K562 (cell line): ENCODE data around the gene EIF5. TPM values are rescaled to one million over a fixed set of nuclear protein-coding genes. Genes with fewer than 3 reads are reported as not detected.

ENCODE experiments used
- ATAC-seq: fragments of 200-7000 bp; cut with Tn5 transposase; 3 replicates; pipeline ENCODE4 v1.9.1; 2020; ENCODE audit warnings: moderate library complexity
- BruUV-seq: library from RNA; stranded (reverse); fragments of 400-500 nt; replicated peaks from 2 replicates; lab custom pipeline; 2021; lab: Mats Ljungman, UMichigan
- CTCF ChIA-PET: fragments of 300-600 bp; formaldehyde crosslinking; extraction: SDS; loops from one replicate; lab custom pipeline; 2021; ENCODE audit warnings: low intra/inter-chr PET ratio; lab: Yijun Ruan, JAX
- POLR2A ChIA-PET: fragments of 300-600, 350-650 bp; sonication (Branson Sonifier 250); formaldehyde crosslinking; extraction: SDS; loops from one replicate; lab custom pipeline; 2021; ENCODE audit warnings: antibody characterized with exemption, inconsistent platforms; lab: Yijun Ruan, JAX
- DNase-seq, 4 experiments: peaks; one replicate each; pipeline versions ENCODE4 v3.0.0 to v3.0.0-alpha.2; 2011 to 2018; ENCODE audit warnings: low spot score in 3 of 4, mixed read lengths in 3 of 4; ENCODE audit errors: extremely low read depth in 1 of 4
- FAIRE-seq: peaks from 2 replicates; lab custom pipeline; 2011; peaks lifted over from hg19 to GRCh38; lab: Jason Lieb, UNC
- H2AFZ ChIP-seq: 2 replicates; pipeline ENCODE4 v1.6.0; 2011; ENCODE audit warnings: low read depth, low read length, control low read depth, inconsistent platforms
- H3K27ac ChIP-seq: fragments of 200-600 bp; 3 replicates; pipeline ENCODE4 v1.8.0; 2011; ENCODE audit warnings: low read depth, mild to moderate bottlenecking, control low read depth, inconsistent platforms, low read length, moderate library complexity, mixed read lengths; ENCODE audit errors: extremely low read depth
- H3K27me3 ChIP-seq, 2 experiments: fragments of 300-600 bp in 1 of 2; 2 replicates in 1 of 2; 3 replicates in 1 of 2; pipeline versions ENCODE4 v1.6.0 to v1.8.0; 2011; ENCODE audit warnings: inconsistent platforms in 2 of 2, low read length in 2 of 2, mild to moderate bottlenecking in 1 of 2, mixed read lengths in 1 of 2, moderate library complexity in 1 of 2; ENCODE audit not compliant: control insufficient read depth in 2 of 2, insufficient read depth in 2 of 2
- H3K36me3 ChIP-seq: fragments of 300-600 bp; 3 replicates; pipeline ENCODE4 v1.8.0; 2011; ENCODE audit warnings: mild to moderate bottlenecking, low read length, inconsistent platforms; ENCODE audit not compliant: control insufficient read depth, insufficient read depth
- H3K4me1 ChIP-seq, 2 experiments: fragments of 200-600 bp in 1 of 2; replicated peaks in 1 of 2; 2 replicates in 1 of 2; 3 replicates in 1 of 2; pipeline versions ENCODE4 v1.5.1 to v1.8.0; 2011; ENCODE audit warnings: inconsistent platforms in 2 of 2, low read length in 2 of 2, mild to moderate bottlenecking in 1 of 2, mixed read lengths in 1 of 2, moderate library complexity in 1 of 2; ENCODE audit not compliant: control insufficient read depth in 2 of 2, insufficient read depth in 2 of 2
- H3K4me2 ChIP-seq: 2 replicates; pipeline ENCODE4 v1.6.1; 2011; ENCODE audit warnings: low read length, control low read depth, inconsistent platforms, mixed read lengths; ENCODE audit not compliant: insufficient read depth
- H3K4me3 ChIP-seq: fragments of 200-600 bp; sonication (generic), shearing (Covaris generic); 2 replicates; pipeline ENCODE4 v1.5.1; 2016; ENCODE audit warnings: control low read depth, inconsistent platforms
- H3K79me2 ChIP-seq: fragments of 200-600 bp; 3 replicates; pipeline ENCODE4 v1.8.0; 2011; ENCODE audit warnings: low read length, inconsistent platforms; ENCODE audit not compliant: control insufficient read depth, insufficient read depth
- H3K9ac ChIP-seq, 2 experiments: 2 replicates each; pipeline versions ENCODE4 v1.6.0 to v1.6.1; 2011; ENCODE audit warnings: low read depth in 2 of 2, low read length in 2 of 2, control low read depth in 1 of 2, inconsistent platforms in 1 of 2, mild to moderate bottlenecking in 1 of 2, mixed read lengths in 1 of 2; ENCODE audit not compliant: insufficient read depth in 1 of 2
- H3K9me1 ChIP-seq: one replicate; pipeline ENCODE4 v1.6.0; 2011; ENCODE audit warnings: inconsistent platforms, mild to moderate bottlenecking, low read length, moderate library complexity; ENCODE audit not compliant: control insufficient read depth, insufficient read depth
- H3K9me3 ChIP-seq: replicated peaks from 2 replicates; pipeline ENCODE4 v1.5.1; 2011; ENCODE audit warnings: low read depth, low read length, inconsistent platforms; ENCODE audit not compliant: control insufficient read depth, insufficient read depth
- H4K20me1 ChIP-seq: replicated peaks from 2 replicates; pipeline ENCODE4 v1.6.1; 2011; ENCODE audit warnings: low read length, inconsistent platforms, mixed read lengths; ENCODE audit not compliant: control insufficient read depth, insufficient read depth
- ARID2 ChIP-seq: fragments of 450-650 bp; IDR thresholded peaks from 2 replicates; pipeline ENCODE4 v1.6.1; 2017; ENCODE audit warnings: antibody characterized with exemption, mild to moderate bottlenecking
- ASH1L ChIP-seq: fragments of 450-650 bp; IDR thresholded peaks from 2 replicates; pipeline ENCODE4 v1.6.1; 2018; ENCODE audit warnings: borderline replicate concordance, mild to moderate bottlenecking, low read depth; ENCODE audit not compliant: partially characterized antibody
- CTCF ChIP-seq, 3 experiments: IDR thresholded peaks in 2 of 3; conservative IDR thresholded peaks in 1 of 3; 2 replicates each; pipeline ENCODE4 v1.5.1; 2011 to 2012; ENCODE audit warnings: low read length in 3 of 3, mild to moderate bottlenecking in 3 of 3, control low read depth in 2 of 3, improper control_type of control experiment in 1 of 3, inconsistent platforms in 1 of 3, low read depth in 1 of 3, mixed read lengths in 1 of 3, moderate library complexity in 1 of 3; ENCODE audit not compliant: insufficient read depth in 2 of 3
- ETS1 ChIP-seq: conservative IDR thresholded peaks from 2 replicates; pipeline ENCODE4 v1.6.1; 2011; ENCODE audit warnings: low read depth, mild to moderate bottlenecking, low read length; ENCODE audit not compliant: control insufficient read depth
- HMBOX1 ChIP-seq: sonication (generic); IDR thresholded peaks from 2 replicates; pipeline ENCODE4 v1.6.1; 2016
- HNRNPL ChIP-seq: fragments of 200-400 bp; formaldehyde crosslinking; IDR thresholded peaks from 2 replicates; pipeline ENCODE4 v1.6.1; 2017; ENCODE audit warnings: low read depth, mild to moderate bottlenecking, low read length
- HNRNPUL1 ChIP-seq: fragments of 200-400 bp; formaldehyde crosslinking; IDR thresholded peaks from 2 replicates; pipeline ENCODE4 v1.6.1; 2017; ENCODE audit warnings: low read length
- HSF4 ChIP-seq: fragments of 250-450 bp; sonication (Bioruptor Pico); IDR thresholded peaks from 2 replicates; pipeline ENCODE4 v2.1.2; 2022; ENCODE audit warnings: mild to moderate bottlenecking, moderate library complexity, borderline replicate concordance
- JUN ChIP-seq, 2 experiments: sonication (generic) in 1 of 2; formaldehyde crosslinking in 1 of 2; IDR thresholded peaks; 2 replicates each; pipeline versions ENCODE4 v1.6.1 to v1.8.0; 2012 to 2022; ENCODE audit warnings: borderline replicate concordance in 2 of 2, mild to moderate bottlenecking in 2 of 2, improper control_type of control experiment in 1 of 2, low read depth in 1 of 2, low read length in 1 of 2, missing genetic modification reagents in 1 of 2
- JUND ChIP-seq, 2 experiments: IDR thresholded peaks; 2 replicates in 1 of 2; 3 replicates in 1 of 2; pipeline ENCODE4 v1.6.1; 2011; ENCODE audit warnings: borderline replicate concordance in 2 of 2, low read depth in 2 of 2, low read length in 2 of 2, improper control_type of control experiment in 1 of 2, missing biosample characterization in 1 of 2, missing genetic modification characterization in 1 of 2, missing genetic modification reagents in 1 of 2
- KDM4B ChIP-seq, 2 experiments: fragments of 450-650 bp in 1 of 2; sonication (generic) in 1 of 2; IDR thresholded peaks; 2 replicates each; pipeline ENCODE4 v1.6.1; 2016 to 2017; ENCODE audit warnings: borderline replicate concordance in 2 of 2, antibody characterized with exemption in 1 of 2, low read depth in 1 of 2, mild to moderate bottlenecking in 1 of 2
- NFE2L1 ChIP-seq: fragments of 450-650 bp; IDR thresholded peaks from 2 replicates; pipeline ENCODE4 v1.6.1; 2016; ENCODE audit warnings: missing genetic modification characterization, low read depth, mild to moderate bottlenecking, missing compliant biosample characterization, moderate library complexity, borderline replicate concordance
- NR0B1 ChIP-seq: fragments of 450-650 bp; IDR thresholded peaks from one replicate; pipeline ENCODE4 v1.6.1; 2018; ENCODE audit warnings: mild to moderate bottlenecking, moderate library complexity; ENCODE audit not compliant: partially characterized antibody
- in situ Hi-C: fragments of 300-500 bp; cut with MboI; formaldehyde crosslinking; loops from 4 replicates; pipeline ENCODE4 v1.15.0; 2018; ENCODE audit warnings: inconsistent platforms, mixed read lengths
- intact Hi-C: fragments of 100-400 bp; cut with micrococcal nuclease; formaldehyde crosslinking; loops from 2 replicates; pipeline ENCODE4 v1.14.2; 2022
- polyA plus RNA-seq, 8 experiments: library from polyadenylated mRNA; depleted of rRNA in 4 of 8; stranded (reverse) in 5 of 8; unstranded in 3 of 8; fragments of >200 nt; fragmentation: Nextera tagmentation in 2 of 8; fragmentation: Illumina TruSeq in 1 of 8; extraction: Ambion mirVana in 2 of 8; extraction: Trizol in 1 of 8; gene quantifications; 2 replicates each; pipeline versions ENCODE4 v1.2.1 to v1.2.3, GENCODE V29; 2011 to 2014; ENCODE audit warnings: inconsistent platforms in 1 of 8, missing spikeins in 1 of 8
- total RNA-seq, 7 experiments: library from RNA; depleted of rRNA in 6 of 7; stranded (reverse); fragments of >200 nt in 6 of 7; fragmentation: Illumina TruSeq in 2 of 7; extraction: Trizol in 2 of 7; gene quantifications; 2 replicates each; pipeline versions ENCODE4 v1.2.1 to v1.2.3, GENCODE V29; 2011 to 2021; ENCODE audit warnings: low replicate concordance in 1 of 7

EIF5 gene
- total and polyA plus RNA-seq, 9 of the 15 experiments (the other 6 are each of a cell fraction or from before 2014, with no cell fraction given), result 92.7 to 442 (median 190) TPM

GRCh38 chr14:103296007-103296406 lies 38.0 kb upstream of the EIF5 start:
- H3K9me3 ChIP-seq, result no peaks in the 10 kb centered on the region
- no peaks in the 10 kb centered on the region for H3K9me1 ChIP-seq
- intact Hi-C loops (loop anchor here (5.0 kb wide), 2 partner anchors 36 to 96 kb away; partner anchors contain the start of gene EIF5), in situ Hi-C loops (loop anchor here (5.0 to 10.0 kb wide), 2 partner anchors 91 to 191 kb away; partner anchors contain the start of gene MARK3)
- BruUV-seq, result no TSS peak
- H4K20me1 ChIP-seq, result no peaks in the 10 kb centered on the region
- FAIRE-seq, result no peak
- H3K4me3 ChIP-seq, result no peak overlapping the region
- no peak overlapping the region for H3K9ac ChIP-seq
- peak; percentile 47; the same call in 1 of the 3 replicates for ATAC-seq
- peaks cover 0 to 4% of the 10 kb centered on the region in 2 experiments; a peak in 3 of 5 replicates for H3K4me1 ChIP-seq
- no peak overlapping the region for H2AFZ ChIP-seq
- no peaks in the 10 kb centered on the region for H3K27me3 ChIP-seq
- CTCF ChIA-PET, result no interaction called here
- no peaks in the 10 kb centered on the region for H3K79me2 ChIP-seq
- no peak overlapping the region for H3K4me2 ChIP-seq
- no peaks in the 10 kb centered on the region for H3K36me3 ChIP-seq
- POLR2A ChIA-PET, result interaction anchor here (0.8 kb wide), 1 partner anchor 44 kb away, joined by 3 read pairs; no protein-coding TSS in a partner anchor
- no peak overlapping the region for H3K27ac ChIP-seq
- DNase-seq, result peak in 1 of 4 experiments; percentile 48
- TF ChIP-seq HSF4 (no peak), JUN (IDR thresholded peaks at IDR 0.05; ENCODE audit: borderline replicate concordance, low read depth, low read length) (0 out of 2 replicates have a peak, but pooled peaks have one; percentile 45), JUN (CRISPR knock-in tag; IDR thresholded peaks at IDR 0.05; ENCODE audit: borderline replicate concordance) (no peak), ASH1L (no peak), HNRNPUL1 (no peak), KDM4B (IDR thresholded peaks at IDR 0.05; ENCODE audit: borderline replicate concordance in 2 of 2, low read depth in 1 of 2) (no peak), NR0B1 (no peak), CTCF (IDR thresholded peaks at IDR 0.05 in 2 of 3, conservative IDR thresholded peaks at IDR 0.05 in 1 of 3; ENCODE audit: insufficient read depth in 2 of 3, low read depth in 1 of 3, low read length in 3 of 3) (peak in 1 of 3 experiments; percentile 2; a peak in 1 of 6 replicates), ARID2 (no peak), ETS1 (no peak), HNRNPL (no peak), NFE2L1 (tag) (no peak), JUND (IDR thresholded peaks at IDR 0.05; ENCODE audit: borderline replicate concordance, low read depth, low read length) (peak; percentile 70), JUND (tag; IDR thresholded peaks at IDR 0.05; ENCODE audit: borderline replicate concordance, low read depth, low read length) (no peak), HMBOX1 (no peak)
